Loucy (cell line): Measurements from ENCODE around the gene SPRR1B.

Source experiments
- H2AFZ ChIP-seq: fragments of 200-600 bp; sonication (generic); 2 replicates; pipeline ENCODE4 v1.6.0; 2016; ENCODE audit warnings: antibody characterized with exemption, mild to moderate bottlenecking, low read length, moderate library complexity
- H3F3A ChIP-seq: fragments of 200-600 bp; 2 replicates; pipeline ENCODE4 v1.6.0; 2016; ENCODE audit warnings: antibody characterized with exemption, low read depth, mild to moderate bottlenecking
- H3K27me3 ChIP-seq: fragments of 200-600 bp; sonication (generic); 2 replicates; pipeline ENCODE4 v1.6.1; 2014; ENCODE audit warnings: low read length, mild to moderate bottlenecking; ENCODE audit not compliant: insufficient read depth, poor library complexity, severe bottlenecking
- H3K36me3 ChIP-seq: fragments of 200-600 bp; sonication (generic); 2 replicates; pipeline ENCODE4 v1.6.1; 2016; ENCODE audit warnings: low read length; ENCODE audit not compliant: insufficient read depth
- H3K4me1 ChIP-seq: fragments of 200-600 bp; sonication (generic); 2 replicates; pipeline ENCODE4 v1.5.1; 2014; ENCODE audit warnings: low read length, mild to moderate bottlenecking; ENCODE audit not compliant: insufficient read depth, poor library complexity, severe bottlenecking
- H3K4me2 ChIP-seq: fragments of 200-600 bp; sonication (generic); 2 replicates; pipeline ENCODE4 v1.6.0; 2014; ENCODE audit warnings: antibody characterized with exemption, low read length, low read depth, mild to moderate bottlenecking; ENCODE audit not compliant: poor library complexity, severe bottlenecking
- H3K4me3 ChIP-seq: fragments of 200-600 bp; sonication (generic); 2 replicates; pipeline ENCODE4 v1.5.1; 2014; ENCODE audit warnings: low read length, mild to moderate bottlenecking, mixed read lengths; ENCODE audit not compliant: poor library complexity, severe bottlenecking
- H3K79me2 ChIP-seq: fragments of 200-600 bp; sonication (generic); 2 replicates; pipeline ENCODE4 v1.6.1; 2014; ENCODE audit warnings: low read length; ENCODE audit not compliant: insufficient read depth
- H3K9ac ChIP-seq: fragments of 200-600 bp; sonication (generic); 2 replicates; pipeline ENCODE4 v1.6.0; 2014; ENCODE audit warnings: mild to moderate bottlenecking, low read depth, low read length, moderate library complexity; ENCODE audit not compliant: poor library complexity, severe bottlenecking
- H3K9me2 ChIP-seq: fragments of 200-600 bp; sonication (generic); replicated peaks from 2 replicates; pipeline ENCODE4 v1.6.1; 2016; ENCODE audit warnings: low read depth, low read length, mixed read lengths
- H3K9me3 ChIP-seq: fragments of 200-600 bp; sonication (generic); 2 replicates; pipeline ENCODE4 v1.6.1; 2014; ENCODE audit warnings: mild to moderate bottlenecking, antibody characterized with exemption, low read length, low read depth; ENCODE audit not compliant: insufficient read depth
- H4K20me1 ChIP-seq: fragments of 200-600 bp; sonication (generic); 2 replicates; pipeline ENCODE4 v1.6.0; 2014; ENCODE audit warnings: antibody characterized with exemption, low read length, mild to moderate bottlenecking; ENCODE audit not compliant: insufficient read depth, poor library complexity, severe bottlenecking
- CTCF ChIP-seq: fragments of 200-600 bp; sonication (generic); conservative IDR thresholded peaks from 2 replicates; pipeline ENCODE4 v1.5.1; 2014; ENCODE audit warnings: mild to moderate bottlenecking, antibody characterized with exemption, low read length
- EZH2phosphoT487 ChIP-seq: fragments of 200-600 bp; IDR thresholded peaks from 2 replicates; pipeline ENCODE4 v1.6.1; 2018; ENCODE audit warnings: antibody characterized with exemption, mild to moderate bottlenecking, moderate library complexity, borderline replicate concordance

Gene SPRR1B

GRCh38 chr1:153032073-153032472 lies 1.1 kb downstream of the SPRR1B start:
- no peaks in the 10 kb centered on the region for H3K79me2 ChIP-seq
- H4K20me1 ChIP-seq, result no peaks in the 10 kb centered on the region
- H3K9ac ChIP-seq, result no peak overlapping the region
- no peaks in the 10 kb centered on the region for H3K9me2 ChIP-seq
- no peaks in the 10 kb centered on the region for H3K4me1 ChIP-seq
- no peak overlapping the region for H3K4me2 ChIP-seq
- H3F3A ChIP-seq, result no peaks in the 10 kb centered on the region
- no peaks in the 10 kb centered on the region for H3K27me3 ChIP-seq
- no peaks in the 10 kb centered on the region for H3K9me3 ChIP-seq
- TF ChIP-seq EZH2phosphoT487 (no peak), CTCF (no peak)
- H3K4me3 ChIP-seq, result no peak overlapping the region
- H2AFZ ChIP-seq, result no peak overlapping the region
- no peaks in the 10 kb centered on the region for H3K36me3 ChIP-seq

- Histone ChIP-seq H3K27me3 (no peaks in the 10 kb centered on the region), H3K9me3 (no peaks in the 10 kb centered on the region), H3K4me2 (no peak overlapping the region), H3K4me3 (no peak overlapping the region), H3K9ac (no peak overlapping the region), H3K36me3 (no peaks in the 10 kb centered on the region), H3K79me2 (no peaks in the 10 kb centered on the region), H3K9me2 (no peaks in the 10 kb centered on the region), H4K20me1 (no peaks in the 10 kb centered on the region), H3K4me1 (no peaks in the 10 kb centered on the region), H3F3A (no peaks in the 10 kb centered on the region), H2AFZ (no peak overlapping the region)
- TF ChIP-seq CTCF (peak; percentile 33; the same call in 1 of the 2 replicates), EZH2phosphoT487 (no peak)
These were observed 1.8 kb downstream of the SPRR1B start for GRCh38 chr1:153032677-153033308.

- TF ChIP-seq EZH2phosphoT487 (no peak), CTCF (no peak)
- Histone ChIP-seq H3K4me2 (no peak overlapping the region), H3K4me1 (no peaks in the 10 kb centered on the region), H3K9me3 (no peaks in the 10 kb centered on the region), H3K9ac (no peak overlapping the region), H3K9me2 (no peaks in the 10 kb centered on the region), H3K4me3 (no peak overlapping the region), H3K36me3 (no peaks in the 10 kb centered on the region), H3F3A (no peaks in the 10 kb centered on the region), H3K79me2 (no peaks in the 10 kb centered on the region), H2AFZ (no peak overlapping the region), H4K20me1 (no peaks in the 10 kb centered on the region), H3K27me3 (no peaks in the 10 kb centered on the region)
These were observed 4.2 kb downstream of the SPRR1B start for GRCh38 chr1:153035211-153035610.
